Stimulated activated CD8-positive, alpha-beta memory T cell treated with anti-CD3 and anti-CD28 coated beads, Interleukin-15, amount 100 ng/mL, for 48 hours (primary cell): Measurements from ENCODE around the gene EYA2.
"Not testable (repeated sequence)": the region's sequence is repeated elsewhere in the genome, so short reads cannot be mapped to it uniquely, and the experiment has no call there.

Experiments used
- DNase-seq, 2 donors: peaks; one replicate each; pipeline ENCODE4 v3.0.0-alpha.2; 2020; ENCODE audit warnings: low read depth in 2 of 2

Gene EYA2

GRCh38 chr20:46894971-46895905 lies 595 bp downstream of the EYA2 start:
- no peak for DNase-seq

- DNase-seq, result no peak
Measured at GRCh38 chr20:46895906-46896242, 1.2 kb downstream of the EYA2 start.

- DNase-seq, result no peak
Measured at GRCh38 chr20:46897328-46897880, 2.8 kb downstream of the EYA2 start.

- no peak for DNase-seq
Measured at GRCh38 chr20:46898423-46898822, 3.8 kb downstream of the EYA2 start.

- no peak for DNase-seq
Measured at GRCh38 chr20:46899621-46900020, 5.0 kb downstream of the EYA2 start.

- DNase-seq, result no peak
Measured at GRCh38 chr20:46900086-46900485, 5.4 kb downstream of the EYA2 start.

GRCh38 chr20:46900826-46901225 lies 6.2 kb downstream of the EYA2 start:
- DNase-seq, result no peak

GRCh38 chr20:46901638-46902037 lies 7.0 kb downstream of the EYA2 start:
- DNase-seq, result no peak

- DNase-seq, result no peak
Measured at GRCh38 chr20:46903256-46903655, 8.6 kb downstream of the EYA2 start.

- DNase-seq, result no peak
Measured at GRCh38 chr20:46903937-46904336, 9.3 kb downstream of the EYA2 start.

- no peak for DNase-seq
Measured at GRCh38 chr20:46905364-46906125, 10.9 kb downstream of the EYA2 start.

GRCh38 chr20:46913329-46914044 lies 18.8 kb downstream of the EYA2 start:
- no peak for DNase-seq

- no peak for DNase-seq
Measured at GRCh38 chr20:46914789-46915379, 20.2 kb downstream of the EYA2 start.

GRCh38 chr20:46915575-46916257 lies 21.1 kb downstream of the EYA2 start:
- no peak for DNase-seq

GRCh38 chr20:46916258-46916603 lies 21.6 kb downstream of the EYA2 start:
- no peak for DNase-seq

GRCh38 chr20:46917155-46917554 lies 22.5 kb downstream of the EYA2 start:
- no peak for DNase-seq

- DNase-seq, result no peak
Measured at GRCh38 chr20:46920114-46920513, 25.5 kb downstream of the EYA2 start.

GRCh38 chr20:46922841-46923240 lies 28.2 kb downstream of the EYA2 start:
- DNase-seq, result not testable (repeated sequence)

- no peak for DNase-seq
Measured at GRCh38 chr20:46923550-46923949, 28.9 kb downstream of the EYA2 start.

GRCh38 chr20:46928580-46929132 lies 34.0 kb downstream of the EYA2 start:
- no peak for DNase-seq

- DNase-seq, result no peak
Measured at GRCh38 chr20:46929902-46930301, 35.3 kb downstream of the EYA2 start.
